Measurements from ENCODE around the gene GALNTL6. TPM values are rescaled to one million over a fixed set of nuclear protein-coding genes. Genes with fewer than 3 reads are reported as not detected.

Gene GALNTL6
- not detected in 2 replicates for total RNA-seq

- DNase-seq (ENCODE audit: low read depth): no peak
These were observed at the start of gene GALNTL6 for GRCh38 chr4:171812665-171813525. Gene GALNTL6, plus strand, starts transcription at chr4:171813404.

DNA sequence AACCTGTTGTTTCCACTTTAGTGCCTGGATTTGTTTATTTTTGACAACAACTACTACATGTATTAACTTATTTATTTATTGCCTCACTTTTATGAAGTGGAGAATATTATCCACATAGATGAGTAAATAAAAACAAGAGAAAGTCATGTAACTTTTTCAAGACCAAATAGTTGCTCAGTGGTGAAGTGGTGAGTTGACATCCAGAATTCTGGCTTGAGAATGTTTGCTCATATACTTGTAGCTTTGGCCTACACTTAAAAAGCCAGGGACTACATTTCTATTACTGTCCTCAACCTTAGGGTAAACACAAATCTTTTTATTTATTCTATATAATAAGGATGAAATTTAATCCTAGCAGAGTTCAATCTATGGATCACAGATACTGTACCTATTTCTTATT, 47.7 kb upstream of the GALNTL6 start:
- DNase-seq (ENCODE audit: low read depth): no peak

DNA sequence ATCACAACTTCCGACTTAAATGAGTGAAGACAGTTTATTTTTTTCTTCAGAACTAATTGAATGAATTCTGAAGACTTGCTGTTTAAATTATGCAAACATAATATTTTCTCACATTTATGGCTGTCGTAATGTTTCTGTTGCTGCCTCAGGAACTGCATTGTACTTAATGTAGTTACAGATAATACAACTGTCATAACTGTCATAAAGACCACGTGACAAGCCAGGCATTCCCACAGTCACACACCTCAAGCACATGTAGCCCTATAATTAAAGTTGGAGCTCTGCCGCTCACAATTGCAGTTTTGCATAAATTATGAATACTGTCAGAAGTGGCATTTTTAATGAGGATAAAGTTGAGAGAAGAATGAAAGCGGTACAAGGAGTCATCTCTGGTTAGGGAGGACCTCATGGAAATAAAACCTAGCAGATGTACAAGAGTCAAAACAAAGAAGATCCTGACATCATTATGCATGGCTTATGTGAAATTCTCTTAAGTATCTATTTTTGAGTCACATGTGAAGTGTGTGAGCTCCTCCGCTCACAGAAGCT, 38.5 kb upstream of the GALNTL6 start:
- DNase-seq (ENCODE audit: low read depth): no peak

GRCh38 chr4:171779301-171779700, 33.9 kb upstream of the GALNTL6 start:
- DNase-seq (ENCODE audit: low read depth): no peak

- no peak for DNase-seq (ENCODE audit: low read depth)
These were observed 27.8 kb upstream of the GALNTL6 start for GRCh38 chr4:171785388-171785787.

DNA sequence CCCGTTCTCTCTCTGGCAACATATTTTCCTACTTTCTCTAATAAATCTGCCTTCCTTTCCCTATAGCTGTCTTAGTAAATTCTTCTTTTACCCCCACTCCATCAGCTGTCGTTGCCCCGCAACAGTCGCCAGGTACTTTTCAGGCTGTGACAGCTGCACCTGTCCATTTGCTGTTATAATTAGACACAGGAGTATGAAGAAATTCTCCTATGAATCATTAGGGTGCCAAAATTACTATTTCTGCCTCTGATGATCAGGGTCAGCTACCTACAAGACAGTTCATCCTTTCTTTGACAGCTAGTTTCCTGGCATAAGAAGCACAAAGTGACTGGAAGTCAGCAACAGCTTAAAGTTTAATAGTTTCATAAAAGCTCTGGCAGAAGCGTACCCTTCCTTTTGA, 19.5 kb upstream of the GALNTL6 start:
- DNase-seq (ENCODE audit: low read depth): no peak

DNA sequence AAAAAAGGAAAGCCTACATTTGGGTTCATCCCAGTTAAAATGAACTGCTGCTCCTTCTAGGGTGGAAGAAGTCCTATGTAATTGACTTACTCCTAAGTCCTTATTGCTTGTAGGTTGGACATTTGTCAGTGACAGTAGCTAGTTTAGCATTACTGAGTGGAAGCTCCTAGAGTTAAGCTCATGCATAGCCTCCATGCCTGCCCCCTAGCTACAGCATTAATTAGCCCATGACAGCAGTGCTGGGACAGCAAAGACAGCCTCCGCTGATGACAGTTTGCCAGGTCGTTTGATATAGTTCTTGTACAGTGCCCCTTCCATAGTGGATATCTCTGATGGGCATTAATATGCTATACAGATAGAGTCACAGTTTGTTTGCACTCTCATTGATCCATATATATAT, 18.7 kb upstream of the GALNTL6 start:
- no peak for DNase-seq (ENCODE audit: low read depth)

- no peak for DNase-seq (ENCODE audit: low read depth)
These were observed 3.4 kb upstream of the GALNTL6 start for GRCh38 chr4:171809854-171810253.

- no peak for DNase-seq (ENCODE audit: low read depth)
These were observed 905 bp upstream of the GALNTL6 start for GRCh38 chr4:171812333-171812664.

- no peak for DNase-seq (ENCODE audit: low read depth)
These were observed 484 bp downstream of the GALNTL6 start for GRCh38 chr4:171813526-171814250.

DNA sequence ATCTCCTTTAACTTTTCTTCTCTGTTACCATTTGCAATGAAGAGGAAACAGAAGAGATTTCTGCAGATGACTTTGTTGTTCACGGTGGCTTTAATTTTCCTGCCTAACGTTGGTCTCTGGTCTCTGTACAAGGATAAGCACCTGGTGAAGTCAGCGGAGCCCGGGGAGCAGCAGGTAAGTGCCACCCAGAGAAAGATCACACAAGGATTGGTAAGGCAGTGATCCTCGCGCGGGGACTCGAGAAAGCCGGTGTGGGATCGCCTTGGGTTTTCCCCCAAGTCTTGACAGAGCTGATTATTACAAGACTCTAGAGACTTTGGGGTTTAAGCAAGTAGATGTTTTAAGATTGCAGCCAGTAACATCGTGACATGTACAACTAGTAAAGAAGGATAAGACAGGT, 1.3 kb downstream of the GALNTL6 start:
- no peak for DNase-seq (ENCODE audit: low read depth)

- DNase-seq (ENCODE audit: low read depth): no peak
These were observed 3.8 kb downstream of the GALNTL6 start for GRCh38 chr4:171817026-171817425.

DNA sequence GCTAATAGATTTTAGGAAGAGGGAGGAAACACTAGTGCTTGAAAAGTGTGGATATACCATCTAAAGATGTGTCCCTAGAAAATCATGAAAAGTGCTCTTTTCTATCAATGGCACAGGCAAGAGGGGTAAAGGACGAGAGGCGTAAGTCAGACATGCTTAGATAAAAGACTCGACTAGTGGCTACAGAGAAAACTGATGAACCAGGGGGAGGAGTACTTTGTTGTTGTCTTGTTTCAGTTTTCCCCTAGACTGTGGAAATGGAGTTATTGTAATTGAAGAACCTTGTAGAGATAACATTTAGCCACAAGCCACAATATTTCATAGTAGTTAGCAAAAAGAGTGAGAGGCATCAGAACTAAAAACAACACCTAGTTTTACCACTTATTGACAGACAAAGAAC, 21.4 kb downstream of the GALNTL6 start:
- no peak for DNase-seq (ENCODE audit: low read depth)

GRCh38 chr4:171843456-171843855, 30.3 kb downstream of the GALNTL6 start:
- no peak for DNase-seq (ENCODE audit: low read depth)

GRCh38 chr4:171846232-171846631, 33.0 kb downstream of the GALNTL6 start:
- DNase-seq (ENCODE audit: low read depth): peak; percentile 41

GRCh38 chr4:171846893-171847292, 33.7 kb downstream of the GALNTL6 start:
- DNase-seq (ENCODE audit: low read depth): no peak

GRCh38 chr4:171847751-171848150, 34.5 kb downstream of the GALNTL6 start:
- no peak for DNase-seq (ENCODE audit: low read depth)

GRCh38 chr4:171849686-171850222, 36.5 kb downstream of the GALNTL6 start:
- DNase-seq (ENCODE audit: low read depth): peak; percentile 22

- no peak for DNase-seq (ENCODE audit: low read depth)
These were observed 38.1 kb downstream of the GALNTL6 start for GRCh38 chr4:171851295-171851694.

- peak; percentile 75 for DNase-seq (ENCODE audit: low read depth)
These were observed 44.3 kb downstream of the GALNTL6 start for GRCh38 chr4:171857302-171858012.

GRCh38 chr4:171875291-171875690, 62.1 kb downstream of the GALNTL6 start:
- DNase-seq (ENCODE audit: low read depth): no peak

DNA sequence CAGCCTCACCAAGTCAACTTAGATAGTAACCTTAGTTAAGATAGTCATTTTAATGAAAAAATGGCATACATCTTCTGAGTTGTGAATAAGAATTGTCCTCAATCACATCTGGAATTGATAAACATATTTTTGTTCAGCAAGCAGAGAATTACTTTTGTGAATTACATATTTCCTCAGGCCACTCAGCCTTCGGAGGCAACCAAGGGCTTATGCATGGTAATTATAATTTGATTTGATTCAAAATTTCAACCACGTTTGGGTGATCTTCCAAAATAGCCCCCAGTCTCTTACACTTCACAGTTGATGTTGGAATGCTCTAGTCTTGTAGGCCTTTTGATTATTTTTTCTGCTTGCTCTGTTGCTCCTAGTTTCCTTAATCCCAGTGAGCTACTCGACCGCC, 63.4 kb downstream of the GALNTL6 start:
- DNase-seq (ENCODE audit: low read depth): no peak

Data from renal cortical epithelial cell (primary cell).